Stimulated activated CD8-positive, alpha-beta memory T cell treated with anti-CD3 and anti-CD28 coated beads, Interleukin-12 subunit alpha, Interleukin-12 subunit beta, amount 100 ng/mL, for 24 hours (primary cell): ENCODE measurements around the gene ABCA6.

Experiments
- DNase-seq: peaks from one replicate; pipeline ENCODE4 v3.0.0-alpha.2; 2020; ENCODE audit errors: extremely low read depth

ABCA6 gene

GRCh38 chr17:69048634-69049033 lies 93.1 kb downstream of the ABCA6 start:
- no peak for DNase-seq

- DNase-seq, result no peak
These were observed 94.1 kb downstream of the ABCA6 start for GRCh38 chr17:69047368-69048263.

- DNase-seq, result no peak
These were observed 95.4 kb downstream of the ABCA6 start for GRCh38 chr17:69046121-69046807.

- no peak for DNase-seq
These were observed 96.0 kb downstream of the ABCA6 start for GRCh38 chr17:69045646-69046045.

- DNase-seq, result no peak
These were observed 97.3 kb downstream of the ABCA6 start for GRCh38 chr17:69044371-69044770.

- DNase-seq, result no peak
These were observed 98.5 kb downstream of the ABCA6 start for GRCh38 chr17:69043098-69043734.

- no peak for DNase-seq
These were observed 99.4 kb downstream of the ABCA6 start for GRCh38 chr17:69042308-69042707.

- no peak for DNase-seq
These were observed 109.9 kb downstream of the ABCA6 start for GRCh38 chr17:69031839-69032238.

- DNase-seq, result no peak
These were observed 111.5 kb downstream of the ABCA6 start for GRCh38 chr17:69030169-69030568.
